Spleen (tissue), 7 donors: ENCODE results near the gene SLC1A2.

Source experiments
- POLR2A ChIP-seq, 3 donors: fragments of 450-650 bp; IDR thresholded peaks; one replicate each; pipeline ENCODE4 v1.5.1; 2017; ENCODE audit warnings: antibody characterized with exemption in 3 of 3, mild to moderate bottlenecking in 1 of 3
- TF ChIP-seq, protein P1 (sequence below), 11 experiments: fragments of 200-600 bp in 7 of 11; fragments of 450-650 bp in 4 of 11; sonication (generic) in 4 of 11; IDR thresholded peaks in 8 of 11; conservative IDR thresholded peaks in 3 of 11; 1 replicate in 7 of 11; 2 replicates in 4 of 11; pipeline versions ENCODE4 v1.4.0 to v1.8.0; 2016 to 2021; ENCODE audit warnings: antibody characterized with exemption in 11 of 11, inconsistent platforms in 4 of 11, mild to moderate bottlenecking in 1 of 11
- donor health status: DM: no; HTN: no; CAD: no; lungs with moderate emphysema.
- donor health status: DM: no; HTN: no; CAD: no.
- donor health status: DM: no; HTN: no; CAD: no.

DNA sequence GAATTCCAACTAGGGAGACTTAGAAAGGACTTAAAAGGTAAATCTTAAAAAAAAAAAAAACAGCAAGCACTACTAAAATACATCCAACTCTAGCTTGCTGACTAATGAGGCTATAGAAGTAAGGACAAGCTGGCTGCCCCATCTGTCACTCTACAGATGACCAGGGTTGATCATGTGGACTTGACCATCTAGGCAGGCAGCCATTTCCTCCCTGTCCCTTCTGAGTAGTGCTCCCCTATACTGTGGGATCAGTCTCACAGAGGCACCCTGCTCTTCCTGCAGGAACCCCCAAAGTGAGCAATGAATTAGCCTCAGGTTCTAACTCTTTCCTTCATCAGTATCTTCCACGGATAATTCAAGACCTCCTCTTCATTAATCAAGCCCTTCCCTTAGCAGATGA is 12.3 kb downstream of the SLC1A2 start:
- TF ChIP-seq POLR2A (IDR thresholded peaks at IDR 0.05): no peak
- TF ChIP-seq, protein P1, sequence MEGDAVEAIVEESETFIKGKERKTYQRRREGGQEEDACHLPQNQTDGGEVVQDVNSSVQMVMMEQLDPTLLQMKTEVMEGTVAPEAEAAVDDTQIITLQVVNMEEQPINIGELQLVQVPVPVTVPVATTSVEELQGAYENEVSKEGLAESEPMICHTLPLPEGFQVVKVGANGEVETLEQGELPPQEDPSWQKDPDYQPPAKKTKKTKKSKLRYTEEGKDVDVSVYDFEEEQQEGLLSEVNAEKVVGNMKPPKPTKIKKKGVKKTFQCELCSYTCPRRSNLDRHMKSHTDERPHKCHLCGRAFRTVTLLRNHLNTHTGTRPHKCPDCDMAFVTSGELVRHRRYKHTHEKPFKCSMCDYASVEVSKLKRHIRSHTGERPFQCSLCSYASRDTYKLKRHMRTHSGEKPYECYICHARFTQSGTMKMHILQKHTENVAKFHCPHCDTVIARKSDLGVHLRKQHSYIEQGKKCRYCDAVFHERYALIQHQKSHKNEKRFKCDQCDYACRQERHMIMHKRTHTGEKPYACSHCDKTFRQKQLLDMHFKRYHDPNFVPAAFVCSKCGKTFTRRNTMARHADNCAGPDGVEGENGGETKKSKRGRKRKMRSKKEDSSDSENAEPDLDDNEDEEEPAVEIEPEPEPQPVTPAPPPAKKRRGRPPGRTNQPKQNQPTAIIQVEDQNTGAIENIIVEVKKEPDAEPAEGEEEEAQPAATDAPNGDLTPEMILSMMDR (IDR thresholded peaks at IDR 0.05 in 8 of 11, conservative IDR thresholded peaks at IDR 0.05 in 3 of 11): no peak
